ENCODE results near the gene SKI. TPM values are rescaled to one million over a fixed set of nuclear protein-coding genes. Genes with fewer than 3 reads are reported as not detected.

The SKI gene
- total RNA-seq, 1 donor from 2014 or later: 110 TPM

GRCh38 chr1:2296614-2297013, 68.5 kb downstream of the SKI start:
- TF ChIP-seq CTCF (IDR thresholded peaks at IDR 0.05; ENCODE audit: unreplicated experiment): no peak
- H3K36me3 Mint-ChIP-seq: peaks cover 4% of the 10 kb centered on the region
- H3K27ac Mint-ChIP-seq: peak overlapping the region; percentile 63

GRCh38 chr1:2297246-2298011, 69.3 kb downstream of the SKI start:
- Mint-ChIP-seq H3K27ac (no peak overlapping the region), H3K4me1 (peaks cover 16% of the 10 kb centered on the region), H3K4me3 (no peak overlapping the region), H3K27me3 (ENCODE audit: low read depth) (no peaks in the 10 kb centered on the region), H3K9me3 (no peaks in the 10 kb centered on the region), H3K36me3 (peaks cover 4% of the 10 kb centered on the region)
- TF ChIP-seq CTCF (IDR thresholded peaks at IDR 0.05; ENCODE audit: unreplicated experiment): no peak
- no peak for DNase-seq (ENCODE audit: low spot score in 2 of 2, unreplicated experiment in 2 of 2)

More at GRCh38 chr1:2296614-2297013, 68.5 kb downstream of the SKI start:
- Mint-ChIP-seq H3K9me3 (no peaks in the 10 kb centered on the region), H3K27me3 (ENCODE audit: low read depth) (no peaks in the 10 kb centered on the region), H3K4me3 (no peak overlapping the region), H3K4me1 (peaks cover 16% of the 10 kb centered on the region)
- DNase-seq (ENCODE audit: low spot score in 2 of 2, unreplicated experiment in 2 of 2): no peak

- Mint-ChIP-seq H3K27me3 (ENCODE audit: low read depth) (no peaks in the 10 kb centered on the region), H3K36me3 (peaks cover 4% of the 10 kb centered on the region), H3K27ac (peak overlapping the region; percentile 53), H3K9me3 (no peaks in the 10 kb centered on the region), H3K4me1 (peaks cover 16% of the 10 kb centered on the region), H3K4me3 (no peak overlapping the region)
- no peak for TF ChIP-seq CTCF (IDR thresholded peaks at IDR 0.05; ENCODE audit: unreplicated experiment)
- DNase-seq (ENCODE audit: low spot score in 2 of 2, unreplicated experiment in 2 of 2): no peak
These were observed 70.6 kb downstream of the SKI start for GRCh38 chr1:2298685-2299084.

GRCh38 chr1:2299131-2299627, 71.1 kb downstream of the SKI start:
- Mint-ChIP-seq H3K9me3 (no peaks in the 10 kb centered on the region), H3K4me3 (no peak overlapping the region), H3K4me1 (peaks cover 12% of the 10 kb centered on the region), H3K36me3 (peaks cover 4% of the 10 kb centered on the region), H3K27me3 (ENCODE audit: low read depth) (no peaks in the 10 kb centered on the region), H3K27ac (peak overlapping the region; percentile 53)
- no peak for TF ChIP-seq CTCF (IDR thresholded peaks at IDR 0.05; ENCODE audit: unreplicated experiment)
- DNase-seq (ENCODE audit: low spot score in 2 of 2, unreplicated experiment in 2 of 2): no peak

GRCh38 chr1:2300004-2300771, 72.1 kb downstream of the SKI start:
- Mint-ChIP-seq H3K4me3 (no peak overlapping the region), H3K9me3 (no peaks in the 10 kb centered on the region), H3K27ac (no peak overlapping the region), H3K36me3 (peaks cover 4% of the 10 kb centered on the region), H3K4me1 (peaks cover 10% of the 10 kb centered on the region), H3K27me3 (ENCODE audit: low read depth) (no peaks in the 10 kb centered on the region)
- TF ChIP-seq CTCF (IDR thresholded peaks at IDR 0.05; ENCODE audit: unreplicated experiment): no peak
- DNase-seq (ENCODE audit: low spot score in 2 of 2, unreplicated experiment in 2 of 2): no peak
